GM12878 (cell line): ENCODE data around the gene CLNS1A. TPM values are rescaled to one million over a fixed set of nuclear protein-coding genes. Genes with fewer than 3 reads are reported as not detected.

Source experiments
- ATAC-seq: fragments of 200-7000 bp; cut with Tn5 transposase; 3 replicates; pipeline ENCODE4 v1.9.1; 2020; ENCODE audit warnings: mild to moderate bottlenecking, moderate library complexity
- BruUV-seq: library from RNA; stranded (reverse); fragments of 400-500 nt; replicated peaks from 2 replicates; lab custom pipeline; 2021; lab: Mats Ljungman, UMichigan
- CTCF ChIA-PET: fragments of 300-600 bp; sonication (Branson Sonifier 250); formaldehyde crosslinking; extraction: SDS; loops from one replicate; lab custom pipeline; 2021; ENCODE audit warnings: inconsistent platforms; lab: Yijun Ruan, JAX
- POLR2A ChIA-PET: fragments of 350-600 bp; formaldehyde crosslinking; extraction: SDS; loops from one replicate; lab custom pipeline; 2021; ENCODE audit warnings: inconsistent platforms; lab: Charles Lee
- RAD21 ChIA-PET: fragments of 300-600 bp; sonication (Branson Sonifier 250); formaldehyde crosslinking; loops from one replicate; lab custom pipeline; 2023; ENCODE audit warnings: antibody characterized with exemption; ENCODE audit not compliant: unreplicated experiment; lab: Charles Lee
- SMC1A ChIA-PET: fragments of 300-600 bp; sonication (Branson Sonifier 250); formaldehyde crosslinking; loops from one replicate; lab custom pipeline; 2023; ENCODE audit not compliant: unreplicated experiment, uncharacterized antibody; lab: Charles Lee
- DNase-seq: peaks from one replicate; pipeline ENCODE4 v3.0.0-alpha.2; 2011; ENCODE audit warnings: low read depth, low spot score
- FAIRE-seq: peaks from 3 replicates; lab custom pipeline; 2011; peaks lifted over from hg19 to GRCh38; lab: Jason Lieb, UNC
- H2AFZ ChIP-seq: 2 replicates; pipeline ENCODE4 v1.6.0; 2011; ENCODE audit warnings: low read depth, low read length, control low read depth; ENCODE audit not compliant: control insufficient read depth
- H3K27ac ChIP-seq: 2 replicates; pipeline ENCODE4 v1.5.1; 2011; ENCODE audit warnings: control low read depth; ENCODE audit not compliant: control insufficient read depth, insufficient read depth
- H3K27me3 ChIP-seq, 2 experiments: replicated peaks in 1 of 2; 2 replicates each; pipeline versions ENCODE4 v1.6.0 to v1.6.1; 2011; ENCODE audit warnings: low read length in 1 of 2; ENCODE audit not compliant: control insufficient read depth in 2 of 2, insufficient read depth in 2 of 2
- H3K36me3 ChIP-seq, 2 experiments: 2 replicates each; pipeline ENCODE4 v1.5.1; 2011; ENCODE audit warnings: low read length in 1 of 2; ENCODE audit not compliant: control insufficient read depth in 2 of 2, insufficient read depth in 2 of 2
- H3K4me1 ChIP-seq: 2 replicates; pipeline ENCODE4 v1.6.1; 2011; ENCODE audit warnings: mild to moderate bottlenecking, low read length, moderate library complexity, mixed read lengths; ENCODE audit not compliant: control insufficient read depth, insufficient read depth
- H3K4me2 ChIP-seq: 2 replicates; pipeline ENCODE4 v1.6.0; 2011; ENCODE audit warnings: control low read depth; ENCODE audit not compliant: control insufficient read depth, insufficient read depth
- H3K4me3 ChIP-seq: fragments of 200-600 bp; sonication (generic); 2 replicates; pipeline ENCODE4 v1.5.1; 2016
- H3K79me2 ChIP-seq: 2 replicates; pipeline ENCODE4 v1.6.0; 2011; ENCODE audit warnings: low read length; ENCODE audit not compliant: control insufficient read depth, insufficient read depth
- H3K9ac ChIP-seq: 2 replicates; pipeline ENCODE4 v1.8.0; 2011; ENCODE audit warnings: low read length, control low read depth, mixed read lengths; ENCODE audit not compliant: control insufficient read depth, insufficient read depth
- H3K9me3 ChIP-seq: replicated peaks from 3 replicates; pipeline ENCODE4 v1.5.1; 2011; ENCODE audit warnings: mild to moderate bottlenecking, low read length; ENCODE audit not compliant: control insufficient read depth, insufficient read depth
- H4K20me1 ChIP-seq: 2 replicates; pipeline ENCODE4 v1.6.0; 2011; ENCODE audit not compliant: control insufficient read depth, insufficient read depth
- KDM1A ChIP-seq: fragments of 200-600 bp; sonication (generic); IDR thresholded peaks from 2 replicates; pipeline ENCODE4 v1.6.1; 2016; ENCODE audit warnings: borderline replicate concordance
- NR2F1 ChIP-seq: fragments of 450-650 bp; conservative IDR thresholded peaks from 2 replicates; pipeline ENCODE4 v1.6.1; 2017; ENCODE audit warnings: mild to moderate bottlenecking
- PML ChIP-seq: IDR thresholded peaks from 2 replicates; pipeline ENCODE4 v1.6.1; 2012; ENCODE audit warnings: low read length, inconsistent platforms
- RELA ChIP-seq: fragments of 450-650 bp; IDR thresholded peaks from 2 replicates; pipeline ENCODE4 v1.8.0; 2014; ENCODE audit warnings: borderline replicate concordance; ENCODE audit not compliant: partially characterized antibody
- SMARCA5 ChIP-seq: fragments of 450-650 bp; IDR thresholded peaks from 2 replicates; pipeline ENCODE4 v1.6.1; 2017; ENCODE audit warnings: mild to moderate bottlenecking
- SP1 ChIP-seq: IDR thresholded peaks from one replicate; pipeline ENCODE4 v1.6.1; 2011; ENCODE audit warnings: low read depth, low read length
- ZNF207 ChIP-seq: fragments of 450-650 bp; IDR thresholded peaks from 2 replicates; pipeline ENCODE4 v1.6.1; 2014; ENCODE audit warnings: antibody characterized with exemption, mild to moderate bottlenecking, borderline replicate concordance
- ZNF622 ChIP-seq: fragments of 450-650 bp; IDR thresholded peaks from 2 replicates; pipeline ENCODE4 v1.6.1; 2017; ENCODE audit warnings: mild to moderate bottlenecking, inconsistent platforms
- WGBS: methylation state at CpG from one replicate; pipeline ENCODE4 v1.1.6; 2016; ENCODE audit warnings: low lambda C conversion rate; ENCODE audit not compliant: insufficient replicate concordance, insufficient coverage; ENCODE audit errors: missing lambda C conversion rate; 5-methylcytosine and 5-hydroxymethylcytosine counted together
- in situ Hi-C: fragments of 300-500 bp; cut with MboI; formaldehyde crosslinking; loops from 9 replicates; pipeline ENCODE4 v1.14.3; 2018; ENCODE audit warnings: mixed read lengths
- intact Hi-C: fragments of 100-400 bp; cut with micrococcal nuclease; formaldehyde crosslinking; loops from one replicate; pipeline ENCODE4 v1.14.2; 2022; ENCODE audit not compliant: unreplicated experiment
- polyA plus RNA-seq, 11 experiments: library from polyadenylated mRNA; depleted of rRNA in 4 of 11; unstranded in 6 of 11; stranded (reverse) in 5 of 11; fragments of >200 nt; fragmentation: Nextera tagmentation in 4 of 11; fragmentation: Illumina TruSeq in 1 of 11; extraction: Ambion mirVana in 4 of 11; extraction: Trizol in 1 of 11; gene quantifications; 1 replicate in 1 of 11; 2 replicates in 10 of 11; pipeline versions ENCODE4 v1.2.1 to v1.2.3, GENCODE V29; 2011 to 2016; ENCODE audit warnings: inconsistent platforms in 2 of 11, missing spikeins in 2 of 11, low read depth in 1 of 11
- total RNA-seq, 4 experiments: library from RNA; depleted of rRNA in 3 of 4; stranded (reverse); fragments of >200 nt in 3 of 4; fragmentation: Illumina TruSeq in 1 of 4; extraction: Trizol in 1 of 4; gene quantifications; 2 replicates each; pipeline versions ENCODE4 v1.2.1 to v1.2.3, GENCODE V29; 2013 to 2021
- TF ChIP-seq, protein P1 (sequence below): IDR thresholded peaks from 2 replicates; pipeline ENCODE4 v1.6.1; 2011; ENCODE audit warnings: borderline replicate concordance, low read depth, mild to moderate bottlenecking, moderate library complexity, low read length; ENCODE audit not compliant: insufficient read depth, poor library complexity, severe bottlenecking
- TF ChIP-seq, protein P2 (sequence below): IDR thresholded peaks from 2 replicates; pipeline ENCODE4 v1.6.1; 2012; ENCODE audit warnings: low read depth, low read length, improper control_type of control experiment

The CLNS1A gene
- total and polyA plus RNA-seq, 10 of the 15 experiments (the other 5 are each of a cell fraction or from before 2014, with no cell fraction given) = 74.1 to 247 (median 167) TPM

DNA sequence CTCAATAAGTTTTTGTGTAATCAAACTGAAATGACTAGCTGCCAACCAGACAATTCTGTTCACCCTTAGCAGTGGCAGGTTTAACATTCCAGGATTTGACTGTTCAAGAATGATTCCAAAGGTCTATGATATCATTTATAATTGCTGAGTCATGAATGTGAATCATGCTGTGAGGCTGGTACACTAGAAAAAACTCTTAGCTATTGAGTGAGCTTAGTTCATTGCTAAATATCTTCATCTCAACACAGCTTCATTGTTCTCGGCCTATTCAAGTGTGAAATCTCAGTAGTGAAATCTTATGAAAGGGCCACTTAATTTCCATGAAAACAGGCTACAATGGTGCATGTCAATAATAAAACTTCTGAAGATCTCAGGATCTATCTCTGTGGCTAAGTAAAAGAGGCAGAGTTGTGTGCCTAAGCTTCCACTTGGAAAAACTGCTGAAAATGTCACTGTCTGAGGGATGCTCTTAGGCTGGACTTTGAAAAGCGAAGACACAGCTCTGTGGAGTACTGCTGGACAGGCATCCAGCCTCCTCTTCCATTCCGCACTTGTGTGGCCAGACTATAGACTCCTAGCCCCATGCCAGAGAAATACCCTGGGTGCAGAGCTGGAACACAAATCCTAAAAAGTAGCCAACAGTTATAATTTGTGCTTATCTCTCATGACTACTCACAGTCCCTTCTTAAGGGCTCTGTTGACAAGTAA, 35.1 kb downstream of the CLNS1A start (continued):
- TF ChIP-seq, protein P1, sequence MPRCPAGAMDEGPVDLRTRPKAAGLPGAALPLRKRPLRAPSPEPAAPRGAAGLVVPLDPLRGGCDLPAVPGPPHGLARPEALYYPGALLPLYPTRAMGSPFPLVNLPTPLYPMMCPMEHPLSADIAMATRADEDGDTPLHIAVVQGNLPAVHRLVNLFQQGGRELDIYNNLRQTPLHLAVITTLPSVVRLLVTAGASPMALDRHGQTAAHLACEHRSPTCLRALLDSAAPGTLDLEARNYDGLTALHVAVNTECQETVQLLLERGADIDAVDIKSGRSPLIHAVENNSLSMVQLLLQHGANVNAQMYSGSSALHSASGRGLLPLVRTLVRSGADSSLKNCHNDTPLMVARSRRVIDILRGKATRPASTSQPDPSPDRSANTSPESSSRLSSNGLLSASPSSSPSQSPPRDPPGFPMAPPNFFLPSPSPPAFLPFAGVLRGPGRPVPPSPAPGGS = no peak
- TF ChIP-seq, all 136 proteins: peak for 1

DNA sequence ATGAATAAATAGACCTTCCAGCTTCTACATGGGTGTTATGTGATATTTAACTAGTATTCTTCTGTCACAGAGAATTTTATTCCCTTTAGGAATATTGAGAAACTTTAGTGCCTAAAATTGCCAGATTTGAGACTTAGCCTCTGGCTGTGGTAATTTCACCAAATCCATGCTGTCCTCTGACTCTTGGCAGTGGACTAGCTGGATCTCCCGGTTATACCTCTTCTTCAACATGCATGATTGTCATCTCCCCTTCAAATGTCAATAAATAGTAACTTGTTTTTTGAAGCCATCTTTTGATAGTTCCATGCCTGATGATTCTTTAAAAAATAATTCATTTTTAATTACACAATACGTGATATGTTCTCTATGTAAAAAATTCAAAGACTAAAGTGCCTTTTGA, 39.4 kb downstream of the CLNS1A start:
- BruUV-seq = no TSS peak
- H3K9ac ChIP-seq = no peak overlapping the region
- no peaks in the 10 kb centered on the region for H3K36me3 ChIP-seq
- H3K4me3 ChIP-seq = no peak overlapping the region
- H3K4me1 ChIP-seq = no peaks in the 10 kb centered on the region
- ChIA-PET RAD21 (no interaction called here), CTCF (no interaction called here), POLR2A (no interaction called here), SMC1A (interaction anchor here (1.0 to 1.3 kb wide), 2 partner anchors 21 to 50 kb away, joined by 3 to 5 read pairs; no protein-coding TSS in a partner anchor)
- H3K79me2 ChIP-seq = no peaks in the 10 kb centered on the region
- H4K20me1 ChIP-seq = no peaks in the 10 kb centered on the region
- WGBS = 98% methylated on average over 2 of the region's 2 CpGs
- no peaks in the 10 kb centered on the region for H3K27me3 ChIP-seq
- FAIRE-seq (no peak), ATAC-seq (no peak), DNase-seq (no peak)
- intact Hi-C loops (no loop called here), in situ Hi-C loops (no loop called here)
- no peak overlapping the region for H3K27ac ChIP-seq
- no peak for TF ChIP-seq NR2F1
- no peak for TF ChIP-seq KDM1A
- TF ChIP-seq ZNF622 = no peak
- no peak for TF ChIP-seq SMARCA5
- TF ChIP-seq ZNF207 = no peak
- TF ChIP-seq, protein P2, sequence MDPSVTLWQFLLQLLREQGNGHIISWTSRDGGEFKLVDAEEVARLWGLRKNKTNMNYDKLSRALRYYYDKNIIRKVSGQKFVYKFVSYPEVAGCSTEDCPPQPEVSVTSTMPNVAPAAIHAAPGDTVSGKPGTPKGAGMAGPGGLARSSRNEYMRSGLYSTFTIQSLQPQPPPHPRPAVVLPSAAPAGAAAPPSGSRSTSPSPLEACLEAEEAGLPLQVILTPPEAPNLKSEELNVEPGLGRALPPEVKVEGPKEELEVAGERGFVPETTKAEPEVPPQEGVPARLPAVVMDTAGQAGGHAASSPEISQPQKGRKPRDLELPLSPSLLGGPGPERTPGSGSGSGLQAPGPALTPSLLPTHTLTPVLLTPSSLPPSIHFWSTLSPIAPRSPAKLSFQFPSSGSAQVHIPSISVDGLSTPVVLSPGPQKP = no peak
- TF ChIP-seq PML = no peak
- no peak for TF ChIP-seq RELA
- TF ChIP-seq SP1 = no peak
- no peak overlapping the region for H3K4me2 ChIP-seq
- H2AFZ ChIP-seq = no peak overlapping the region
- no peaks in the 10 kb centered on the region for H3K9me3 ChIP-seq
